ENCODE measurements around the gene PABPN1L.

DNA sequence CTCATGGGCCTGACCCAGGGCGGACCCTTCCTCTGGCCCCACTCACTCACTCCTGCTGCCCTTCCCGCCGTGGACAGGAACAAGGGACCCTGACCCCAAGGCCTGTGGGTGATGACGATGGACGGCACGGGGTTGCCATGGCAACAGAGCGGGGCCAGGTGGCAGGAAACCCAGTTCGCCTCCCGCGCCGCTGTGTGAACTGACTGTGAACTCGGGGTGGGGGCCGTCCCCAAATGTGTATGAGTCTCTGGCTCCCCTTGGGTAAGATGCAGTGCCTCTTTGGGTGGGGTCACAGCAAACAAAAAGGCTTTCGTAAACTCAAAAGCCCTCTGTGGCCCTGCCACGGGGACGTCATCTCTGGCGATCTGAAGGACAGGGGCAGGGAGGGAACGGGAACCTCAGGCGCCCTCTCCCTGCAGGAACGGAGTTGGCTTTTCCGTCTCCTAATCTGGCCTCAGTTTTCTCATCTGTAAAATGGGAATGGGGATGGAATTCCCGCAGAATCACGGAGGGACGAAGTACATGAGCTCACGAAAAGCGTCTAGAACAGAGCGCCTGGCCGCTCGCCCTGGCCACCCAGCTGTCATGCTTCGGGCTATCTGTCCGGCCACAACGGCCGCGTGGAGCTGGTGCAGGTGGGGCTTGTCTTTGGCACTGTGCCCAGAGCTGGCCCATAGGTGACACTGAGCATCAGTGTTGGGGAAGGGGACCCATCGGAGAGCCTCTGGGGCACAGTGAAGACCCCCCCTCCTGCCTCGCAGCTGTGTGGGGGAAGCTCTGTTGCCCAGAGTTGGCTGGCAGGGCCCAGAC, 44.9 kb upstream of the PABPN1L start:
- TF ChIP-seq HDGF (IDR thresholded peaks at IDR 0.05; ENCODE audit: borderline replicate concordance), result no peak
- no peak for TF ChIP-seq FOXM1 (IDR thresholded peaks at IDR 0.05; ENCODE audit: borderline replicate concordance)
- TF ChIP-seq FOXA1 (IDR thresholded peaks at IDR 0.05), result no peak
- no peak for TF ChIP-seq NFRKB (IDR thresholded peaks at IDR 0.05)
- no peak for TF ChIP-seq BHLHE40 (IDR thresholded peaks at IDR 0.05; ENCODE audit: borderline replicate concordance)
- TF ChIP-seq ELF4 (IDR thresholded peaks at IDR 0.05), result no peak
- TF ChIP-seq SUZ12 (IDR thresholded peaks at IDR 0.05), result no peak
- TF ChIP-seq TARDBP (IDR thresholded peaks at IDR 0.05), result no peak
- TF ChIP-seq ZNF384 (IDR thresholded peaks at IDR 0.05), result no peak
- TF ChIP-seq ARNT (IDR thresholded peaks at IDR 0.05), result no peak
